22Rv1 (cell line): ENCODE data around the gene AFF4.
A peak's percentile ranks its signal among the peaks of the same experiment; 100 is the strongest.

Experiments
- H3K27ac ChIP-seq: fragments of 450-650 bp; 2 replicates; pipeline ENCODE4 v1.5.1; 2017
- CTCF ChIP-seq: fragments of 450-650 bp; IDR thresholded peaks from 2 replicates; pipeline ENCODE4 v1.5.1; 2017; ENCODE audit warnings: mild to moderate bottlenecking
- ZFX ChIP-seq: fragments of 450-650 bp; IDR thresholded peaks from 2 replicates; pipeline ENCODE4 v1.6.1; 2017; ENCODE audit warnings: antibody characterized with exemption, borderline replicate concordance

The AFF4 gene

GRCh38 chr5:132830436-132831094 lies 132.9 kb downstream of the AFF4 start, which contains the start of gene SHROOM1:
Gene SHROOM1 (minus strand): TSS chr5:132830647. CDS start chr5:132826140, 4,507 bp downstream.
- TF ChIP-seq ZFX (no peak), CTCF (no peak)
- H3K27ac ChIP-seq, result peak within 1 kb of the TSS; percentile 76

- TF ChIP-seq CTCF, result peak; percentile 95
- TF ChIP-seq ZFX, result no peak
- H3K27ac ChIP-seq, result peak overlapping the region; percentile 76
Observed at GRCh38 chr5:132829742-132830435, 133.5 kb downstream of the AFF4 start.

DNA sequence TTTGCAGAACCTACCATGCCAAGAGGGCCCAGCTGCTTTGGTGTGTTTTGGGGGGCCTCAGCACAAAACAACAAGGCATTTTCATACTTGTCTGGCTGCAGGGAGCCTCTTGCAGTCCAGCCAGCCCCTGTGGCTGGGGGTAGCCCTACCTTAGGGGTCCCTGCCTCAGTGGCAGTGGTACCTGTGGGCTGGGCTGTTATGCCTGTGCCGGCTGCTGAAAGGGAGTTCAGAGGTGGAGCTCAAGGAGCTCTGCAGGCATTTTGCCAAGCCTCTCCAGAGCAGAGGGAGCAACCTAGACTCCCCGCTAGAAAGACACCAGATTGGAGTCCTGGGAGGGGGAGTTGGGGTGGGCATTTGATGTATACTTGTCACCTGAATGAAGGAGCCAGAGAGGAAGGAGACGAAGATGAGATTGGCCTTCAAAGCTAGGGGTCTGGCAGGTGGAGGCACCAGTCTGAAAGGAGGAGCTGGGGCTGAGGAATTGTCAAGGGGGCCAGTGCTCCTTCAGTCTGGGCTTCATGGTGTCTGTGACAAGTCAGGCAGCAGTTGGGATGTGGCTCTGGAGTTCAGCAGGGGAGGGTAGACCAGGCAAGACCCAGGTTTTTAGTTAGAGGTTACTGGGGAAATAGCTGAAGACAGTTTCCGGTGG lies 134.5 kb downstream of the AFF4 start:
- no peak overlapping the region for H3K27ac ChIP-seq
- no peak for TF ChIP-seq CTCF
- TF ChIP-seq ZFX, result no peak

DNA sequence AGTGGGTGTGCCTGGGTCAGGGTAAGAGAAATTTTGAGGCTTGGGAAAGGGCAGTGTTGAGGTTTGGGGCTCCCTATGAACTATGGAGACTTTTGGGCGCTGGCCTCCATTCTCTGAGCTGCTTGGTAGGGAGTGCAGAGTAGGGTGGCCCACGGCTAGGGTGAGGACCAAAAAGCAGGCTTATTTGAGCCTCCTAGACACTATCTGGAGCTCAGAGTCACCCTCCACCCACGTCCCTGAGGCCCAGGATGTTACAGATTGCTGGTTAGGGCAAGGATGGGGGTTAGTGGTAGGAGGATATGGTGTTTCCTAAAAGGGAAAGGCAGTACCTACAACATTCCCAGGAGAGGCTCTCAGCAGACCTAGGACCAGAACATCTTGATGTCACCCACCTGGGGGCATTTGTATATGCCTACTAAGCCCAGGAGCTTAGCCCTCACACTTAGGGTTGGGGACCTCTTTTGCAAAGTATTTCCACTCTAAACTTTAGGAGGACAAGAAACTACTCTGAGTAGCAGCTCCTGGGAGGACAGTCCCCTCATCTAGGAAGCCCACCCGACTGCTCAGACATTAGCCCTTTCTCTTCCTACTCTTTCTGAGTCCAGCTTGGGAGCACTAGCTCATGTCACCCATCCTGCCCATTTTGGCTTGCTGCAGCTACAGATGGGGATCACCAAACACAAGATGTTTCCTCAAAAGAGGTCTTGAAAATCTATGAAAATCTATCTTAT lies 135.3 kb downstream of the AFF4 start:
- no peak overlapping the region for H3K27ac ChIP-seq
- TF ChIP-seq ZFX (no peak), CTCF (no peak)

GRCh38 chr5:132826424-132827082 lies 136.9 kb downstream of the AFF4 start:
- no peak overlapping the region for H3K27ac ChIP-seq
- TF ChIP-seq ZFX (no peak), CTCF (no peak)

DNA sequence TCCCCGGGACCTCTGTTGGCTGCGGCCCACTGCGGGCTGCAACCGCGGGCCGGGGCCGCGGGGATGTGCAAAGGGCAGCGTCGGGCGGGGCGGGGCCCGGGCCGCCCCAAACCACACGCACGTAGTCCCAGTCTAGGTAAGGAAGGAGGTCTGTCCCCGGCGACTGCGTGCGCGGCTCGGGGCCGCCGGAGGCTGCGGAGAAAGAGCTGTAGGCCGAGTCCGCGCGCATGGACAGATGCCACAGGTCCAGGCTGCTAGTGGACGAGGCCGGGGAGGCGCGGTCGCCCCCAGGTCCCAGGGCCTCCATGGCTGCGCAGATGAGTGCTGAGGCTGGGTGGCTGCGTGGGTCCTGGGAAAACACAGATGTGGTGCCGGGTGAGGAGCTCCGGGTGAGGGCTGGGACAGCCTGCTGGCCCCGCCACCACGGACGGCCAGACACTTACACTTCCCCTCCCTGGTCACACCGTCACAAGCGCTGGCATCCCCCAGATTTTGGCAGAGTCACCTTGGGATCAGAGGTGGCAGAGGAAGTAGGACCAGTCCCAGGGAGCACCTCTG lies 137.5 kb downstream of the AFF4 start:
- H3K27ac ChIP-seq, result no peak overlapping the region
- no peak for TF ChIP-seq ZFX
- TF ChIP-seq CTCF, result no peak
